Stimulated activated CD8-positive, alpha-beta memory T cell treated with anti-CD3 and anti-CD28 coated beads, Interleukin-15, amount 100 ng/mL, for 48 hours (primary cell): Measurements from ENCODE around the gene PTPN14.
A peak's percentile ranks its signal among the peaks of the same experiment; 100 is the strongest.

Source experiments
- DNase-seq, 2 donors: peaks; one replicate each; pipeline ENCODE4 v3.0.0-alpha.2; 2020; ENCODE audit warnings: low read depth in 2 of 2

The PTPN14 gene

DNA sequence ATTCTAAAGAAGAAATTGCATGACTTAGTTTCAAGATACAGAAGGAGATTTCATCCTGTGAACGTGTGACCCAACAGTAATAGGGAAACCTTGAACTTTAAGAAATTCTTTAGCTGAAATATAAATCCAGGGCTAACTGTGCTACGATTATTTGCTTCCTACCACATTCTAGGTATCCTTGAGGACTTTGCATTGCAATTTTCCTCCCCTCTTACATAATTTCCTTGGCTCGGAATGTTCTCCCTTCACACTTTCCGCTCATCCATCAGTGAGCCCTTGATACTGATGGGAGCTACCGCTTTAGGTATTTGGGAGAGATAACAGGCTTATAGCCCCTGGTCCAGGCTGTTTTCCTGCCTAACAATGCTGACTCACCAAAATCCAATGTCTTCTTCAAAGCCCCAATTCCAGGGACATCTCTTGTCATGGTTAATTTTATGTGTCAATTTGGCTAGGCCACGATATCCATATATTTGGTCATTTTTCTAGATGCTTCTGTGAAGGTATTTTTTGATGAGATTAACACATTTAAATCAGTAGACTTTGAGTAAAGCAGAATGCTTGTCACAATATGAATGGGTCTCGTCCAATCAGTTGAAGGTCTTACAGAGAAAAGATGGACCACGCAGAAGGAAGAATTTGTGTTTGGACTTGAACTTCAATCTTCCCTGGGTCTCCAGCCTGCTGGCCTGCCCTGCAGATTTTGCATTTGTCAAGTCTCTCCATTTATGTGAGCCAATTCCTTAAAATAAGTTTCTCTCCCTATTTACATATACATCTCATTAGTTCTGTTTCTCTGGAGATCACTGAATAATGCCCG, 121.2 kb downstream of the PTPN14 start:
- DNase-seq = no peak

DNA sequence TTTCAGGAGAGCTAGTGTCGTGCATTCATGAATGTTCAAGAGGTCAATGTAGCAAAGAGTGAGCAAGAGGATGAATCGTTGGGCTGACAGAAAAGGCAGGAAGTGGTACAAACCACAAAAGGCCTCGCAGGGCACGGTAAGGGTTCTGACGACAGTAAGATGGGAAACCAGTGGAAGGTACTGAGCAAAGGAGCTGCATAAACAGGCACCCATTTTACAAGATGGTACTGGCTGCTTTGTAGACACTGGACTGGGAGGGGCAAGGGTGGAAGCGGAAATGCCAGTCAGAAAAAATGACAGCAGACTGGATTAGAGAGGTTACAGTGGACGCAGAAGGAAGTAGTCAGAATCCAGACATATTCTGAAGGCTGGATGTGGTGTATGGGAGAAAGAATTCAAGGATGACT, 123.5 kb downstream of the PTPN14 start:
- peak; percentile 51 to 63 for DNase-seq

DNA sequence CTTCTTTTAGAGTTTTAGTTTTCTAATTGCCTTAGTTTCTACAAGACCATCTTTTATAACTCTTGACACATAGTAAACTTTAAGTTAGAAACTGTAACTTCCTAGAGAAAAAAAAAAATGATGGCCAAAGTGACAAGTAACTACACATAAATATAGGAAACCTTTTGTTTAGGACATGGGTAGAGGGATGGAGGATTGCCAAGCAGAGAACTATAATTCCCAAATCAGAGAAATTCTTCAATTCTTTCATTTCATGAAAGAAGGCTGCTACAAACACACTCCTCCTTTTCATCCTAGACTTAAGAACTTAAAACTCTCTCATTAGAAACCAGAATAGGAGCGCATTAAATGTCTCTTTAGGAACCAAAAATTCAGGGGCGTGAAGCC, 125.0 kb downstream of the PTPN14 start:
- DNase-seq = no peak

DNA sequence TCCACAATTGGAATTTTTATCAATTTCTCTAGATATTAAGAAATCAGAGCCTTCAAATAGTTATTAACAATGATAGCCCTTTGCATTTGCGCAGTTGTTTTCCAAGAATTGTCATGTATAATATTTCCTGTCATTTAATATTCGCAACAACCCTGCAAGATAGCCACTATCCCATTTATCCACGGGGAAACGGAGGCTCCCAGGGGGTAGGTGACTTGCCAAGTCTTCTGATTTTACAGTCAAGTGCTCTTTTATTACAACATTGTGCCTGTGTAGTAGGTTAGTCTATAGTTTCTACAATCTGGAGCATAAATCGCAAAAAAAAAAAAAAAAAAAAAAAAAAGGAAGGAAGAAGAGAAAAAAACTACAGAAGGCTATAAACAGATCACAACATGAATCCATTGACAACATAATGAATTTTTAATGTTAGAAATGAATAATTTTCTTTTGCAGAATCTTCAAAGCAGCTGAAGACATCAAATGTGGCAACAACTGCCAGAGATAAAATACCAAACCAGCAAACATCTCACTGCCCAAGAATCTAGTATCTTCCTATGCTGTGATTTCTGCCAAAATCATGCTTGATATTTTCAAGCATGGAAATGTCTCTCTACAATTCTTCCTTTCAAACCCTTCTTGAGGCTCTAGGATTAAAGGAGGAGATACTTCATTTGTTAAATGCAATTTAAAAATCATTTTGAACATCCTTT, 125.5 kb downstream of the PTPN14 start:
- DNase-seq = no peak

DNA sequence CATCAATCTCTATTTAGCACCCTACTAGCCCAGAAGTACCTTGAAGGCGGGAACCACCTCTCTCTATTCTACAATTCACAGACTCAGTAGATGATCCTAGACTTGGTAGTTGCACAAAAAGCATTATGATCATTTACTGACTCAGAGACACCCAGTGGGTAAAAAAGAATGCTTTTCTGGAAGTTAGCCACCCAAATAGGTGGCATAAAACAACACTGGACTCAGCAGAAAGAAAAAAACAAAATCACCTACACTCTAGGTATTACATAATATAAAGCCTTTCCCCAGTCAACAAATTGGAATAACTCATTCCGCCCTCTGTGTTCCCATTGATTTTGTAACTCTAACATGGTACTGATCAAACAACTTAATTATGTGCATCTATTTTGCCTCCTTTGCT, 126.3 kb downstream of the PTPN14 start:
- DNase-seq = no peak

DNA sequence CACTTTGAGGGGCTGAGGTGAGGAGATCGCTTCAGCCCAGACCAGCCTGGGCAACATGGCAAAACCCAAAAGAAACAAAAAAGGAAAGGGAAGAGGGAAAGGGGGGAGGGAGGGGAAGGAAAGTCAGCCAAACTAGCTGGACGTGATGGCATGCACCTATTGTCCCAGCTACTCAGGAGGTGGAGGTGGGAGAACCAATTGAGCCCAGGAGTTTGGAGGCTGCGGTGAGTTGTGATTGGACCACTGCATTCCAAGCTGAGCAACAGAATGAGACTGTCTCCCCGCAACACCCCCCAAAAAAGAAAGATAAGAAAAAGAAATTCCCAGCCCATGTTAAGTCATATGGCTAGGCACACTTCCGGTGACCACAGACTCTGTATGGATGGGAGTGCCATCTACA, 128.4 kb downstream of the PTPN14 start:
- no peak for DNase-seq

DNA sequence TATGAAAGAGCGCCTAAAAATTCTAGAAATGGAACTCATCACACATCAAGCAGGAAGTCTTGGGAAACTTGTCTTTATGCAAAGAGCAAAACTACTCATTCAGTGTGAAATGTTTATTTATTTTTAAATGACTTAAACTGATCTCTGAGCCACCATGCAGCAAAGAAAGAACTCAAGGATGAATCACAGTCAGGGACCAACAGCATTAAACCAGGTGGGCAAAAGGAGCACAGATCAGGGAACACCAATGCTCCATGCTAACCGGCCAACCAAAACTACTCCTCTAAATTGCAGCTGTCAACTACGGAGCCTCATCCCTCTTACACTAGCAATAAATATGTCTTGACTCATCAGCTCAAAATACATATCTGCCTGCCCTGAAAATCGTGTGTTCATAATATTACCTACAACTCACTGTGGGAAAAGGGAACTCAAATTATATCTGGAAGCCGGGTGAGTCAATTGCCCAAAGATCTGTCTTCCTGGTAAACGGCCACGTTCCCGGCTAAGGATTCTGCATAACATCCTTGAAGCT, 129.2 kb downstream of the PTPN14 start:
- no peak for DNase-seq

DNA sequence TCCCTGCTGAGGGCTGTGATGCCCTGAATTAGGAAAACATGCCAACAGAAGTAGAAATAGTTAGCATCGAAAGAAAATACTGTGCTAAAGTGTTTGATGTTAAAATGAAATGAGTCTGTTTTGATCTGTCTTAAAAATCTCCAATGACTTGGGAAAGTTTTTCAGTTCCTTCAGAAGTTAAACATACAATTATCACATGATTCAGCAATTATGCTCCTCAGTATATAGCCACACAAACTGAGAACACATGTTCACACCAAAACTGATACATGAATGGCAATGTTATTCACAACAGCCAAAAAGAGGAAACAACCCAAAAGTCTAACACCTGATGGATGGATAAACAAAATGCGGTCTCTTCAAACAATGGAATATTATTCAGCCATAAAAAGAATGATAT, 130.6 kb downstream of the PTPN14 start:
- no peak for DNase-seq

DNA sequence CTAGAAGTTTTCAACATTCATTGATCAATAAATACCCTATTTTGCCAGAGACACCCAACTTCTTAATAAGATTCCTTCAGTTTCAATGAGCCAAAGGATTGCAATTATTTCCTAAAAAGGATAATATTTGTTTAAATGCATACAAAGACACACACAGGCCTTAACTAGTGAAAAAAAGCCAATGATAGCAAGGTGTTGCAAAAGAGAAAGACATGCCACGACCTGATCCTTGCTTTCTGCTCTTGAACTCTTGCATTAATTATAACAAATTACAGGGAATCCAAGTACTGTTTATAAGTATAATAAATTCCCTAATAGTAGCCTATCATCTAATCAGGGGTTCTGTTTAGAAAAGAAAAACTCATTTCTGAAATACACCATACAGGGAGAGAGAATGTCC, 131.1 kb downstream of the PTPN14 start:
- DNase-seq = no peak

DNA sequence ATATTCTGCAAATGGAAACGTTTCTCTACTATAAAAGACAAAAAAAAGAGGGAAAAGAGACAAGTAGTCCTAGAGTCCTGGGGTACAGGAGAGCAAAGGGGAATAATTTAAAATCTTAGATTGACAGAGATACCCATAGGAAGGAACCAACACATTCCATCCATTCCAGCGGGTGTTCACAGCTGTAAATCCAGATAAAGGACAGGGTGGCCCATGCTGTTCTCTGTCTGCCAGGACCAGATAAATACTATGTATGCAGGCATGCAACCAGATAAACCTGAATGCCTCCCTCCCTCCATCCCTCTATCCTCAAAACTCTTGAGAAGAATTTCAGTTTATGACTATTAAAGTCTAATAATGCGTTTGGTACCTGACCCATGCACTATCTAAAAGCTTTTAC, 131.8 kb downstream of the PTPN14 start:
- DNase-seq = no peak

DNA sequence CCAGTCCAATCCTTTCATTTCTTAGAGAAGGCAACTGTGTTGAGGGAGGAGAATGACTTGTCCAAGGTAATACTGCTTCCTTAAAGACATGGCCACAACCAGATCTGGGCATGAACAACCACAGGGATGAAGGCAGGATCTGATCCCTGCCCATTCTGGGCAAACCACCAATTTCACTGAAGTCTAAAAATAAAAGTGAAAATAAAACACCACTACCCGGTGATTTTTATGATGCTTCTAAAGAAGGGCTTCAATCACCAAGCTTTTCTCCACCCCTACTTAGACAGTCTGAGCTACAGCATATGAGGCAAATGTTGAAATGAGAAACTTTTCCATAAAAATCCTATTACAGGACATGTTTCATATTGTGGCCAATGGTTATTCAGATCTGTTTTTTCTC, 133.0 kb downstream of the PTPN14 start:
- DNase-seq = no peak

DNA sequence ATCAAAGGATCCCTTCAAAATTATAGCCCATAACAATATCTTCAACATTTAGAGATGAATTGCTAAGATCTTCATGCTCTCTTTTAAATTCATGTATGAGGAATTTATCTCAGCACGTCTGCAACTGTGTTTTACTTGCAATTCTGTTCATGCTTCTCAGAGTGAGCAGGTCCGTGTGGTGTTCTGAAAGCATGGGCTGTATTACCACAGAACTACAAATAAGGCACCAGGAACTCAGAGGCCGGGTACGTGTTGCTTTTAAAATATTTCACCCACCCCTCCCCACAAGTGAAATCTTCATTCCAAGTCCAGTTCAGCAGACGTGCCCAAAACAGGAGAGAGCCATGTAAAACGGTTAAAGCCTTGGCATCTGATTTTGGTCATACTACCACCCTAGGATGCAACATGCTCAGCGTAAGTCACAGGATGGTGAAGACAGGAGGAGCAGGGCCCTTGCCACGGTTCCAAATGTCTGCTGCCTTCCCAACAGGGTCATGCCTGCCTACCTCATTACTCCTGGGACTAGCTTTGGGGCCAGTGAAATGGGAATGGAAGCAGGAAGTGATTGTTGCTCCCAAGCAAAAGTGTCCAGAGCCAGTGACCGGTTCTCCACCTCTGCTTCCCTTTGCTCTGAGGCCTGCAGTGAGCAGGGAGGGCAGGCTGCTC, 133.7 kb downstream of the PTPN14 start:
- no peak for DNase-seq

DNA sequence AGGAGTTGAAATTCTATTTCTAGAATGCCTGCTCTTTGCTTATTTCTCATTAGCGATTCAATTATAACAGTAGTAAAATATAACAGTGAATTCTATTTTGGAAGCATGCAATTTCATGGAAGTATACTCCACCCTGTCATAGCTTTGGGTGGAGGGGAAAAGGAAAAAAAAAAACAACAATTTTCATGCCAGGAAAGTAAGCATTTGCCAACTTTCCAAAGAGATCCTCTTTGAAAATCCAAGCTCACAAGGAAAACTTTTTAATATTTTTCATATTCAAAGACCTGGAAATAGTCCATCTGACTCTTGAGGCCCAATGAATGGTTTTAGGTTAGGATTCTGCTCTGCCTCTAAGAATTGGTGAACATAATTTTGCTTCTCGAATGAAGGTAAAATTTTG, 134.5 kb downstream of the PTPN14 start:
- no peak for DNase-seq

DNA sequence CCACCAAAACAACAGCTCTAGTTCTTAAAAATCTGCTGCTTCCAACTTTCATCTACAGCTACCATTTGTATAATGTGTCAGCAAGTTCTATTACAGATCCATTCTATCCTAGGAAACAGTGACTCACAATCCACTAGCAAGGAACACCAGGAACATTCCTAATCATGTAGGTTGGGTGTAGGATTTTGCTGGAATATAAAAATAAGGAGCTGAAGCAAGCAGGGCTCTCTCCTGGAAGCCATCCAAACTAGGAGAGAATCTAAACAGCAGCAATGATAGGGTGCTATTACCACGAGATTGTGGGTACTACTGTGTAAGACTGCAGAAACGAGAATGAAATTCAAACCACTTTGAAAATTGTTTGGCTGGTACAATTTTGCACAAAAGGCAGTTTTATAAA, 135.0 kb downstream of the PTPN14 start:
- DNase-seq = no peak

DNA sequence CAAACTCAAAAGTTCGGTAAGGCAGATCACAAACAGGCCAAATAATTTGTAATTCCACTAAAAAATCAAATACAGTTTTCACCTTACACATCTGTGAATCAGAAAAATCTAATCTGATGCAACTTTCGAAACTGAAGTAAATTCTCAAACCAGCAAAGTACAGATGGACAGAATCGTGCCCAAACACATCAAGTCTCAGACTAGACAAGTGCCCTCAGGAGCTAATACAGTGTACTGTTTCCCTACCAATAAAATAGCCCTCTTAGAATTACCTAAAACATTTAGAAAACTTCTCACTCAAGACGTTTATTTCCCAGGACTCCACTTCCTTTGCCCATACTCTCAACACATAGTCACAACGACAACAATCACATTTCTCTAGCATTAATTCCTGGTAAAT, 136.3 kb downstream of the PTPN14 start:
- no peak for DNase-seq

DNA sequence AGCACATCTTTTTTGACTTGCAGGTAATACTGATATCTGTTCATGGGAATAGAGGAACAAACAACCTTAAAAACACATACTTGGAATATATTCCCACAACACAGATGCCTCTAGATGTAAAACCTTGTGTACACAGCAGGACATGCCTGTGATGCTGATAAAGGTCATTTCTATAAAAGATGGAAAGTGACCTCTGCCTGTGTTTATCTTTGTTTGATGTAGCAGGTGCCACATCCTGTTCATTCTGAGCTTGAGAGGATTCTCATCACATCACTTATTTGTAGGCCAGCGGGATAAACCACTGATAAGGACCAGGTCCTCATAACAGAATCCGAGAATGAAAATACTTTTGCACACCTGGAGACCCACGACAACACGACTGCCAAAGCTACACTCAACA, 136.7 kb downstream of the PTPN14 start:
- DNase-seq = no peak

DNA sequence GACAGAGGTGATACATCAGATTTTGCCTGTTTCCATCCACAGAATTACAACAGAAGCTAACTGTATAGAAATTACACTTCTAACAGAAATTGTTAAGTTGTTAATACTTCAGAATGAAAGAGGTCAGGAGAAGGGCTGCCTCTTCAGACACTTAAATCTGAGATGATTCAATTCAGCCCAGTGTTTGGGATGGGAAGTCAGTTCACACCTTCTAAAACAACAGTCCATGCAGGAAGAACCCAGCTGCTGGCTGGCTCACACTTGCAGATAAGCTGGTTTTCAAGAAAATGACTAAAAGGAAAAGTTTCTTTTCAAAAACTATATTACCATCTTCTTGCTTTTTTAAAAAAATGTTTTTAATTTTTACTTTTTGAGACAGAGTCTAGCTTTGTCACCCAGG, 138.1 kb downstream of the PTPN14 start:
- no peak for DNase-seq

DNA sequence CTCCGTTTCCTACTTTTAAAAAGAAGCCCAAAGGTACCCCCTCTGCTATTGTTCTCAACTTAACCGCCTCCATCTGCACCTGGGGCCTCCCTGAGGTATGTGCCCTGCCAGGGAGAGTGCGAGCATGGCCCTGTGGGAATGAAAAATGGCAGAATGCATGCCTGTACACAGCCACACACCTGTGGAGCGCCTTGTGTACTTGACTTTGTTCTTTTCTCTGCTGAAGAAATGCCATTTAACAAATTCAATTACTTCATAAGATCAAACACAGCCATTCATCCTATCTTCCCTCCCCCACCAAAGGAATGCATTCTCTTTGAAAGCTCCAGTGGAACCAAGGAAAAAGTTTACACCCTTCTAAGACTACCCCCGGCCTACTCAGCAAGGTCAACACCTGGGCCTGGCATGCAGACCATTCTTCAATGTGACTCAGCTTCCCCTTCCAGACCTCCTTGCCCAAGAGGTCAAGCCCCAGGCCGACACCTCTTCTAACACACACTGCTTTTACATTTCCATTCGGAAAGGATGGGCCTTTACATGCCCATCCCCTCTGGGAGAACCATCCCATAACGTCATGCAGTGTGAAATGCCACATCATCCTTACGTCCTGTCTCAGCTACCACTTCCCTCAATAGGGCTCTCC, 146.7 kb downstream of the PTPN14 start:
- no peak for DNase-seq

DNA sequence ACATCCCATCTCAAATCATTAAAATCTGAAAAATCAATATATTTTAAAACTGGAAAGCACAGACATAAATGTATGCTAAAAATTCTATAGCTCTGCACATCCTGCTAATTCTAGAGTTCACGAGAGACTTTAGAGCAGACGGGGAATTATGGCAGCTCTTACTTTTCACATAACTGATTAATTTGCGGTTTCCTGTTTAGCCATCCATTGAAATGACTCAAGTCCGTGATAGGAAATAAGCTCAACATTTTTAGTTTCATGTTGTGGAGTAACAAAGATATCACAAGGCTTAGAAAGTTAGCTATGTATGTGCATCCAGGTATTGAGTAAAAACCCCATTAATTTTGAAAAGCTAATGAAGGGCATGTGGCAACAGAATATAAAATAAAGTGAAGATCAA, 147.2 kb downstream of the PTPN14 start:
- no peak for DNase-seq

DNA sequence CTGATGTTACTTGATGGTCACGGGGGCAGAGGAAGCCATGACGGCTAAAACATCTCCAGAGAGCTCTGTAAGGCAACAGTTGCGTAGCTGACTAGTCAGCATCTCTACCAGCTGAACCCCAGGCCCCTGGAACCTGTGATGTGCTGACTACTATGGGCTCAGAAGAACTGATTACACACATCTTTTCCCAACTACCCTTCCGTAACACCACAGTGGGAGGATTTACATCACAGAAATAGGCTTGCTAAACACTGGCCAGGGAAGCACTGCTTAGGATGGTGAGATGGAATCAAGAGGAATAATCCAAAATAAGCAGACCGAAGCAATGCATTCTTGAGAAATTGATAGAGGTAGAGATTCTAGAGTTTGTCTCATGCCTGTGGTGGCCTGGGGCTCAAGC, 148.0 kb downstream of the PTPN14 start:
- no peak for DNase-seq

DNA sequence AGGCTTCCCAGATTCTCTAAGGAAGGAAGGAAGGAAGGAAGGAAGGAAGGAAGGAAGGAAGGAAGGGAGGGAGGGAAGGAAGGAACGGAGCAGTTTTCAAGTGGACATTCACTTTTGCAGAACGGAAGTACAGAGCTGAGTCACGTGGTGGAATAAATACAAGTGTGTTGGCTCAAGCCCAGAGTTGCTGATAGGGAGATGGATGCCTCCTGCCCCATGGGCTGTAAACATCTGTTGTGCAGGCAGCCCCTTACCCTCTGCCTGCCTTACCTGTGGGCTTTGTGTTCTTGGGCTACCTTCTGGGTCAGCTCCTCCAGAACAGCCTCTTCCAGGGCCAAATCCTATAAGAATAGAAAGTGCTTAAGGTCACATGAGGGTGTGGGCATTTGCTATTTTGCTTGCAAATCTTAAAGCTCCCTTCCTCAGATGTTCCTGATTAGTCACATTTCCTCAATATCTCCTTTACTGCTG, 148.8 kb downstream of the PTPN14 start:
- DNase-seq = no peak

DNA sequence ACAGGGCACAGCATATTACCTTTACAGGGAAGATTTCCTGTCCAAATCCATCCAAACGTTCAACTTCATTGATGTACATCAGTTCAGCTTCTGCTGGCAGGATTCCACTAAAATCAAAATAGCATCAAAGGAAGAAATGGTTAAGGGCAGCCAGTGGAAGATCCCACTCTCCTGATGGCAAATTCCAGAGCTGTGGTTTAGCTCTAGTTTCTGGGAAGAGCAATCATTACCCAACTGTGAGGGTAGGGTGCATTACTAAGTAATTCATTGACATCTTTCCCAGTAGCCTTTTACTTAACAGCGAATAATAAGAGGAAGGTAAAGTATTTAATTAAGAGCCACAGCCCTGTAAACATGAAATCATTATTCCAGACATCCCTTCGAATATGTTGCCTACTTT, 149.7 kb downstream of the PTPN14 start:
- no peak for DNase-seq
